Mesenchymal stem cell (in vitro differentiated cells and primary cell): Measurements from ENCODE around the gene LHFPL2.

Experiments used
- DNase-seq: peaks from one replicate; pipeline ENCODE4 v3.0.0-alpha.2; 2013
- H2AFZ ChIP-seq: one replicate; pipeline ENCODE4 v1.6.1; 2013; ENCODE audit warnings: low read depth, mild to moderate bottlenecking, control low read depth, inconsistent platforms, low read length, moderate library complexity
- H2AK5ac ChIP-seq: 2 replicates; pipeline ENCODE4 v1.6.1; 2013; ENCODE audit warnings: low read length, moderate library complexity, mild to moderate bottlenecking, inconsistent platforms; ENCODE audit not compliant: severe bottlenecking
- H2BK120ac ChIP-seq: one replicate; pipeline ENCODE4 v1.6.1; 2013; ENCODE audit warnings: low read depth, mild to moderate bottlenecking, inconsistent platforms, low read length, moderate library complexity
- H2BK12ac ChIP-seq, 2 experiments: one replicate each; pipeline ENCODE4 v1.6.1; 2013; ENCODE audit warnings: inconsistent platforms in 2 of 2, low read length in 2 of 2, mild to moderate bottlenecking in 2 of 2, moderate library complexity in 2 of 2, control low read depth in 1 of 2
- H2BK15ac ChIP-seq: one replicate; pipeline ENCODE4 v1.6.1; 2013; ENCODE audit warnings: mild to moderate bottlenecking, low read depth, inconsistent platforms; ENCODE audit not compliant: poor library complexity, severe bottlenecking
- H2BK5ac ChIP-seq: 2 replicates; pipeline ENCODE4 v1.6.1; 2013; ENCODE audit warnings: low read depth, mild to moderate bottlenecking, low read length, control low read depth, inconsistent platforms; ENCODE audit not compliant: poor library complexity, severe bottlenecking
- H3K14ac ChIP-seq, 2 experiments: one replicate each; pipeline ENCODE4 v1.6.1; 2013; ENCODE audit warnings: inconsistent platforms in 2 of 2, low read length in 2 of 2, control low read depth in 1 of 2, mild to moderate bottlenecking in 1 of 2, moderate library complexity in 1 of 2
- H3K18ac ChIP-seq, 2 experiments: one replicate each; pipeline ENCODE4 v1.6.1; 2013; ENCODE audit warnings: inconsistent platforms in 2 of 2, low read length in 2 of 2, control low read depth in 1 of 2, low read depth in 1 of 2, mild to moderate bottlenecking in 1 of 2
- H3K23ac ChIP-seq, 2 experiments: one replicate each; pipeline ENCODE4 v1.6.1; 2013; ENCODE audit warnings: inconsistent platforms in 2 of 2, low read length in 2 of 2, mild to moderate bottlenecking in 2 of 2, moderate library complexity in 2 of 2, control low read depth in 1 of 2
- H3K27ac ChIP-seq: 2 replicates; pipeline ENCODE4 v1.5.1; 2013; ENCODE audit warnings: mild to moderate bottlenecking, moderate library complexity, low read length, control low read depth, inconsistent platforms; ENCODE audit not compliant: poor library complexity, severe bottlenecking
- H3K27me3 ChIP-seq, 2 experiments: 2 replicates each; pipeline versions ENCODE4 v1.6.1 to v1.7.0; 2013; ENCODE audit warnings: low read length in 2 of 2, mild to moderate bottlenecking in 2 of 2, moderate library complexity in 2 of 2, control low read depth in 1 of 2, inconsistent platforms in 1 of 2; ENCODE audit not compliant: control insufficient read depth in 1 of 2, insufficient read depth in 1 of 2
- H3K36me3 ChIP-seq, 2 experiments: 2 replicates each; pipeline versions ENCODE4 v1.6.1 to v1.7.0; 2013; ENCODE audit warnings: low read length in 2 of 2, control low read depth in 1 of 2, inconsistent platforms in 1 of 2, low read depth in 1 of 2, mild to moderate bottlenecking in 1 of 2; ENCODE audit not compliant: insufficient read depth in 2 of 2, control insufficient read depth in 1 of 2
- H3K4ac ChIP-seq, 2 experiments: one replicate each; pipeline ENCODE4 v1.6.1; 2013; ENCODE audit warnings: inconsistent platforms in 2 of 2, low read length in 2 of 2, mild to moderate bottlenecking in 2 of 2, moderate library complexity in 2 of 2, control low read depth in 1 of 2, low read depth in 1 of 2
- H3K4me1 ChIP-seq: 2 replicates; pipeline ENCODE4 v1.6.1; 2013; ENCODE audit warnings: low read depth, low read length, control low read depth; ENCODE audit not compliant: control insufficient read depth, insufficient read depth
- H3K4me2 ChIP-seq: 2 replicates; pipeline ENCODE4 v1.6.1; 2013; ENCODE audit warnings: low read length, mild to moderate bottlenecking, inconsistent platforms; ENCODE audit not compliant: poor library complexity, severe bottlenecking
- H3K4me3 ChIP-seq, 2 experiments: 2 replicates each; pipeline versions ENCODE4 v1.5.1 to v1.7.0; 2013; ENCODE audit warnings: low read length in 2 of 2, mild to moderate bottlenecking in 2 of 2, control low read depth in 1 of 2, low read depth in 1 of 2; ENCODE audit not compliant: insufficient read depth in 1 of 2
- H3K79me1 ChIP-seq: replicated peaks from 2 replicates; pipeline ENCODE4 v1.6.1; 2013; ENCODE audit warnings: mild to moderate bottlenecking, control low read depth, low read length, inconsistent platforms; ENCODE audit not compliant: poor library complexity, severe bottlenecking
- H3K9ac ChIP-seq: 2 replicates; pipeline ENCODE4 v1.7.0; 2013; ENCODE audit warnings: mild to moderate bottlenecking, low read length, moderate library complexity
- H3K9me3 ChIP-seq: 2 replicates; pipeline ENCODE4 v1.7.0; 2013; ENCODE audit warnings: mild to moderate bottlenecking, low read length; ENCODE audit not compliant: control insufficient read depth
- H4K8ac ChIP-seq: one replicate; pipeline ENCODE4 v1.6.1; 2013; ENCODE audit warnings: inconsistent platforms, mild to moderate bottlenecking, low read length, moderate library complexity
- H4K91ac ChIP-seq: one replicate; pipeline ENCODE4 v1.6.1; 2013; ENCODE audit warnings: mild to moderate bottlenecking, low read length, inconsistent platforms
- WGBS: methylation state at CpG from one replicate; pipeline ENCODE4 v1.1.7; 2013; ENCODE audit warnings: mixed read lengths; 5-methylcytosine and 5-hydroxymethylcytosine counted together

The LHFPL2 gene

DNA sequence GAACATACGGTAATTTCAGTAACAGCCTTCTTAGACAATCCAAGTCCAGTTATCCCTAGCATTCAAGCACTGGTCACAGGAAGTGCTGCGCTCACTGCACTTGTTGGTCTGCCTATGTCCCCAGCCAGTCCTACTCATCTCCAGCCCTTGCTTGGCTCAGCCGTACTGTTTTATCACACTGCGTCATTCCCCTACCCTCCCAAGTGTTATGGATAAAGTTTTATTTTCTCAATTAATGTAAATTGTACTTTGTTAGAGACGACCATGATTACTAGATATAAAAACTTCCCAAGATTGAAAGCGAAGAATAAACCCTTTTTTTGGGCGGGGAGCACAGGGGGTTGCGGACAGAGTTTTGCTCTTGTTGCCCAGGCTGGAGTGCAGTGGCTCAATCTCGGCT is 49.6 kb downstream of the LHFPL2 start:
- peak overlapping the region; percentile 77 for H4K8ac ChIP-seq
- H2AFZ ChIP-seq, result no peak overlapping the region
- no peak overlapping the region for H4K91ac ChIP-seq
- H3K18ac ChIP-seq, result peak overlapping the region in 1 of 2 experiments; percentile 21
- H3K79me1 ChIP-seq, result peaks cover 4% of the 10 kb centered on the region
- H3K27me3 ChIP-seq, result no peaks in the 10 kb centered on the region
- no peak overlapping the region for H3K9ac ChIP-seq
- H3K4me3 ChIP-seq, result no peak overlapping the region
- no peak overlapping the region for H3K27ac ChIP-seq
- H2BK15ac ChIP-seq, result no peak overlapping the region
- DNase-seq, result no peak
- H2AK5ac ChIP-seq, result peak overlapping the region; percentile 95
- H3K9me3 ChIP-seq, result no peaks in the 10 kb centered on the region
- H2BK5ac ChIP-seq, result no peak overlapping the region
- no peak overlapping the region for H2BK120ac ChIP-seq
- peaks cover 16% of the 10 kb centered on the region for H3K4me1 ChIP-seq
- no peak overlapping the region for H3K4me2 ChIP-seq
- H3K23ac ChIP-seq, result no peak overlapping the region
- no peak overlapping the region for H2BK12ac ChIP-seq
- no peak overlapping the region for H3K4ac ChIP-seq
- no peaks in the 10 kb centered on the region for H3K36me3 ChIP-seq
- peak overlapping the region in 1 of 2 experiments; percentile 55 for H3K14ac ChIP-seq
- 97% methylated on average over 7 of the region's 9 CpGs for WGBS

- H3K9ac ChIP-seq, result peak overlapping the region; percentile 65
- no peak overlapping the region for H3K4me2 ChIP-seq
- H4K8ac ChIP-seq, result no peak overlapping the region
- no peak overlapping the region for H3K14ac ChIP-seq
- no peak for DNase-seq
- no peak overlapping the region for H3K23ac ChIP-seq
- H2BK5ac ChIP-seq, result no peak overlapping the region
- peaks cover 5% of the 10 kb centered on the region for H3K79me1 ChIP-seq
- no peak overlapping the region for H3K18ac ChIP-seq
- H3K27me3 ChIP-seq, result no peaks in the 10 kb centered on the region
- no peak overlapping the region for H3K4me3 ChIP-seq
- no peaks in the 10 kb centered on the region for H3K9me3 ChIP-seq
- no peak overlapping the region for H2BK120ac ChIP-seq
- H3K4me1 ChIP-seq, result peaks cover 16% of the 10 kb centered on the region
- no peak overlapping the region for H4K91ac ChIP-seq
- no peaks in the 10 kb centered on the region for H3K36me3 ChIP-seq
- H3K27ac ChIP-seq, result peak overlapping the region; percentile 17
- no peak overlapping the region for H2BK12ac ChIP-seq
- no peak overlapping the region for H2AK5ac ChIP-seq
- no peak overlapping the region for H2AFZ ChIP-seq
- no peak overlapping the region for H3K4ac ChIP-seq
- no peak overlapping the region for H2BK15ac ChIP-seq
These were observed 50.6 kb downstream of the LHFPL2 start for GRCh38 chr5:78597974-78598371.

- Histone ChIP-seq H2BK120ac (no peak overlapping the region), H3K9me3 (no peaks in the 10 kb centered on the region), H3K9ac (peak overlapping the region; percentile 65), H3K14ac (no peak overlapping the region), H3K18ac (no peak overlapping the region), H3K23ac (no peak overlapping the region), H2BK12ac (peak overlapping the region in 1 of 2 experiments; percentile 20), H3K27me3 (no peaks in the 10 kb centered on the region), H3K4me1 (peaks cover 15% of the 10 kb centered on the region), H3K36me3 (no peaks in the 10 kb centered on the region), H2AFZ (no peak overlapping the region), H4K8ac (no peak overlapping the region), H3K4ac (no peak overlapping the region), H3K4me3 (no peak overlapping the region), H3K79me1 (peaks cover 6% of the 10 kb centered on the region), H2AK5ac (no peak overlapping the region), H3K27ac (peak overlapping the region; percentile 17), H2BK5ac (no peak overlapping the region), H4K91ac (no peak overlapping the region), H3K4me2 (no peak overlapping the region), H2BK15ac (no peak overlapping the region)
- peak; percentile 86 for DNase-seq
- WGBS, result 58% methylated on average over 5 of the region's 5 CpGs
These were observed 51.3 kb downstream of the LHFPL2 start for GRCh38 chr5:78597068-78597973.

DNA sequence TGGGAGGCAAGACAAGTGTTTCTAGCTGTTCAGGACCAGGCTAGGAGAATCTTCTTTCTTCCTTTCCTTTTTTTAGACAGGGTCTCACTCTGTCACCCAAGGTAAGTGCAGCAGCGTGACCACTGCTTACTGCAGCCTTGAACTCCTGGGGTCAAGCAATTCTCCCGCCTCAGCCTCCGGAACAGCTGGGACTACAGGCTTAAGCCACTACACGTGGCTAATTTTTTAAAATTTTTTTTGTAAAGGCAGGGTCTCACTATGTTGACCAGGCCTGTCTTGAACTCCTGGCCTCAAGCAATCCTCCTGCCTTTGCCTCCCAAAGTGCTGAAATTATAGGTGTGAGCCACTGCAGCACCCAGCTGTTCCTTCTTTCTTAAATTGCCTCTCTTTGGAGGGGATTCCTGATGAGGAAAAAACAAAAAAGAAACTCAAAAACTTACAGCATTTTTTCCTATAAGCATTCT is 53.1 kb downstream of the LHFPL2 start:
- H3K79me1 ChIP-seq, result peaks cover 6% of the 10 kb centered on the region
- peak overlapping the region; percentile 2 for H3K27ac ChIP-seq
- H3K36me3 ChIP-seq, result no peaks in the 10 kb centered on the region
- no peak overlapping the region for H4K8ac ChIP-seq
- peak overlapping the region; percentile 52 for H4K91ac ChIP-seq
- H2AK5ac ChIP-seq, result no peak overlapping the region
- H3K27me3 ChIP-seq, result no peaks in the 10 kb centered on the region
- H3K9me3 ChIP-seq, result no peaks in the 10 kb centered on the region
- H3K4me3 ChIP-seq, result peak overlapping the region in 1 of 2 experiments; percentile 13
- H2BK120ac ChIP-seq, result no peak overlapping the region
- peak overlapping the region; percentile 28 to 81 for H3K18ac ChIP-seq
- peaks cover 12% of the 10 kb centered on the region for H3K4me1 ChIP-seq
- 47% methylated on average over 4 of the region's 4 CpGs for WGBS
- no peak overlapping the region for H2AFZ ChIP-seq
- no peak overlapping the region for H2BK15ac ChIP-seq
- DNase-seq, result no peak
- H3K4me2 ChIP-seq, result no peak overlapping the region
- H2BK12ac ChIP-seq, result peak overlapping the region in 1 of 2 experiments; percentile 75
- no peak overlapping the region for H2BK5ac ChIP-seq
- H3K4ac ChIP-seq, result no peak overlapping the region
- H3K23ac ChIP-seq, result no peak overlapping the region
- H3K9ac ChIP-seq, result peak overlapping the region; percentile 80
- H3K14ac ChIP-seq, result no peak overlapping the region
